OCI-LY7 (cell line): ENCODE results near the gene PAK6. TPM values are rescaled to one million over a fixed set of nuclear protein-coding genes. Genes with fewer than 3 reads are reported as not detected.

Experiments used
- BruUV-seq: library from RNA; stranded (reverse); fragments of 400-500 nt; replicated peaks from 2 replicates; lab custom pipeline; 2021; lab: Mats Ljungman, UMichigan
- CTCF ChIA-PET: fragments of 300-600 bp; sonication (Branson Sonifier 250); formaldehyde crosslinking; loops from one replicate; lab custom pipeline; 2022; ENCODE audit warnings: antibody characterized with exemption; ENCODE audit not compliant: unreplicated experiment; lab: Charles Lee
- POLR2A ChIA-PET: fragments of 300-600 bp; sonication (Branson Sonifier 250); formaldehyde crosslinking; loops from one replicate; lab custom pipeline; 2022; ENCODE audit warnings: antibody characterized with exemption; lab: Charles Lee
- DNase-seq: peaks from one replicate; pipeline ENCODE4 v3.0.0-alpha.2; 2015; ENCODE audit warnings: low spot score
- H2AFZ ChIP-seq: fragments of 200-600 bp; sonication (generic), shearing (Covaris generic); 2 replicates; pipeline ENCODE4 v1.6.1; 2014; ENCODE audit warnings: mild to moderate bottlenecking, antibody characterized with exemption, low read length, moderate library complexity
- H3K27ac ChIP-seq: fragments of 200-600 bp; sonication (generic); 2 replicates; pipeline ENCODE4 v1.5.1; 2014; ENCODE audit warnings: mixed run types, low read depth, mild to moderate bottlenecking, moderate library complexity, low read length, inconsistent platforms; ENCODE audit not compliant: poor library complexity, severe bottlenecking
- H3K36me3 ChIP-seq: fragments of 200-600 bp; sonication (generic); 2 replicates; pipeline ENCODE4 v1.6.1; 2014; ENCODE audit warnings: mild to moderate bottlenecking, antibody characterized with exemption, low read length, moderate library complexity, mixed read lengths; ENCODE audit not compliant: insufficient read depth
- H3K4me1 ChIP-seq: fragments of 200-600 bp; sonication (generic); 2 replicates; pipeline ENCODE4 v1.5.1; 2014; ENCODE audit warnings: mild to moderate bottlenecking, low read length; ENCODE audit not compliant: insufficient read depth, poor library complexity, severe bottlenecking
- H3K4me2 ChIP-seq: fragments of 200-600 bp; sonication (generic); 2 replicates; pipeline ENCODE4 v1.6.1; 2014; ENCODE audit warnings: mild to moderate bottlenecking, low read length
- H3K4me3 ChIP-seq: fragments of 200-600 bp; sonication (generic); 2 replicates; pipeline ENCODE4 v1.5.1; 2014; ENCODE audit warnings: mild to moderate bottlenecking, low read depth, low read length; ENCODE audit not compliant: poor library complexity, severe bottlenecking
- H3K79me2 ChIP-seq: fragments of 200-600 bp; sonication (generic); 2 replicates; pipeline ENCODE4 v1.6.1; 2016; ENCODE audit warnings: low read depth, mild to moderate bottlenecking, low read length, moderate library complexity, mixed read lengths; ENCODE audit not compliant: insufficient read depth
- H3K9me2 ChIP-seq: fragments of 200-600 bp; sonication (generic); 2 replicates; pipeline ENCODE4 v1.6.1; 2016; ENCODE audit warnings: mild to moderate bottlenecking, low read length, mixed read lengths; ENCODE audit not compliant: insufficient read depth
- H3K9me3 ChIP-seq: fragments of 200-600 bp; sonication (generic); 2 replicates; pipeline ENCODE4 v1.6.1; 2014; ENCODE audit warnings: mild to moderate bottlenecking, mixed run types, low read length, mixed read lengths
- H4K20me1 ChIP-seq: fragments of 200-600 bp; sonication (generic); 2 replicates; pipeline ENCODE4 v1.6.1; 2014; ENCODE audit warnings: mild to moderate bottlenecking, antibody characterized with exemption, low read length, moderate library complexity, mixed read lengths; ENCODE audit not compliant: insufficient read depth
- EZH2phosphoT487 ChIP-seq: fragments of 200-600 bp; sonication (generic); IDR thresholded peaks from 2 replicates; pipeline ENCODE4 v1.6.1; 2018; ENCODE audit warnings: low read depth, borderline replicate concordance, mild to moderate bottlenecking, mixed run types, antibody characterized with exemption, low read length, moderate library complexity, mixed read lengths
- intact Hi-C: fragments of 100-400 bp; cut with micrococcal nuclease; formaldehyde crosslinking; loops from one replicate; pipeline ENCODE4 v1.10.0; 2022; ENCODE audit not compliant: unreplicated experiment
- total RNA-seq, 2 experiments: library from RNA; depleted of rRNA in 1 of 2; stranded (reverse); fragments of >200 nt in 1 of 2; shearing (Covaris generic) in 1 of 2; gene quantifications; 2 replicates each; pipeline ENCODE4 v1.2.3, GENCODE V29; 2014 to 2022
- TF ChIP-seq, protein P1 (sequence below): fragments of 200-600 bp; sonication (generic); conservative IDR thresholded peaks from 2 replicates; pipeline ENCODE4 v1.5.1; 2014; ENCODE audit warnings: mild to moderate bottlenecking, antibody characterized with exemption, low read length, moderate library complexity, mixed read lengths

The PAK6 gene
- total RNA-seq, 2 experiments from 2014 or later, result 0.03 TPM; not detected in 1

GRCh38 chr15:40257656-40258450 is 19.0 kb downstream of the PAK6 start:
- Histone ChIP-seq H3K4me1 (no peaks in the 10 kb centered on the region), H3K4me2 (no peak overlapping the region), H3K79me2 (no peaks in the 10 kb centered on the region), H3K27ac (no peak overlapping the region), H3K36me3 (no peaks in the 10 kb centered on the region), H2AFZ (no peak overlapping the region), H3K9me2 (no peaks in the 10 kb centered on the region), H3K9me3 (no peaks in the 10 kb centered on the region), H3K4me3 (no peak overlapping the region), H4K20me1 (no peaks in the 10 kb centered on the region)
- ChIA-PET POLR2A (no interaction called here), CTCF (no interaction called here)
- intact Hi-C loops, result no loop called here
- TF ChIP-seq EZH2phosphoT487, result no peak
- TF ChIP-seq, protein P1, sequence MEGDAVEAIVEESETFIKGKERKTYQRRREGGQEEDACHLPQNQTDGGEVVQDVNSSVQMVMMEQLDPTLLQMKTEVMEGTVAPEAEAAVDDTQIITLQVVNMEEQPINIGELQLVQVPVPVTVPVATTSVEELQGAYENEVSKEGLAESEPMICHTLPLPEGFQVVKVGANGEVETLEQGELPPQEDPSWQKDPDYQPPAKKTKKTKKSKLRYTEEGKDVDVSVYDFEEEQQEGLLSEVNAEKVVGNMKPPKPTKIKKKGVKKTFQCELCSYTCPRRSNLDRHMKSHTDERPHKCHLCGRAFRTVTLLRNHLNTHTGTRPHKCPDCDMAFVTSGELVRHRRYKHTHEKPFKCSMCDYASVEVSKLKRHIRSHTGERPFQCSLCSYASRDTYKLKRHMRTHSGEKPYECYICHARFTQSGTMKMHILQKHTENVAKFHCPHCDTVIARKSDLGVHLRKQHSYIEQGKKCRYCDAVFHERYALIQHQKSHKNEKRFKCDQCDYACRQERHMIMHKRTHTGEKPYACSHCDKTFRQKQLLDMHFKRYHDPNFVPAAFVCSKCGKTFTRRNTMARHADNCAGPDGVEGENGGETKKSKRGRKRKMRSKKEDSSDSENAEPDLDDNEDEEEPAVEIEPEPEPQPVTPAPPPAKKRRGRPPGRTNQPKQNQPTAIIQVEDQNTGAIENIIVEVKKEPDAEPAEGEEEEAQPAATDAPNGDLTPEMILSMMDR, result no peak
- no peak for DNase-seq
- BruUV-seq, result no TSS peak

- intact Hi-C loops, result no loop called here
- H3K36me3 ChIP-seq, result no peaks in the 10 kb centered on the region
- no peaks in the 10 kb centered on the region for H3K9me3 ChIP-seq
- ChIA-PET POLR2A (no interaction called here), CTCF (no interaction called here)
- no peak for DNase-seq
- H3K4me3 ChIP-seq, result no peak overlapping the region
- H4K20me1 ChIP-seq, result no peaks in the 10 kb centered on the region
- no peaks in the 10 kb centered on the region for H3K4me1 ChIP-seq
- H2AFZ ChIP-seq, result no peak overlapping the region
- no peaks in the 10 kb centered on the region for H3K9me2 ChIP-seq
- no peaks in the 10 kb centered on the region for H3K79me2 ChIP-seq
- no peak for TF ChIP-seq EZH2phosphoT487
- TF ChIP-seq, protein P1, result no peak
- H3K4me2 ChIP-seq, result no peak overlapping the region
- no TSS peak for BruUV-seq
- H3K27ac ChIP-seq, result no peak overlapping the region
These were observed 19.7 kb downstream of the PAK6 start for GRCh38 chr15:40258544-40258943.

DNA sequence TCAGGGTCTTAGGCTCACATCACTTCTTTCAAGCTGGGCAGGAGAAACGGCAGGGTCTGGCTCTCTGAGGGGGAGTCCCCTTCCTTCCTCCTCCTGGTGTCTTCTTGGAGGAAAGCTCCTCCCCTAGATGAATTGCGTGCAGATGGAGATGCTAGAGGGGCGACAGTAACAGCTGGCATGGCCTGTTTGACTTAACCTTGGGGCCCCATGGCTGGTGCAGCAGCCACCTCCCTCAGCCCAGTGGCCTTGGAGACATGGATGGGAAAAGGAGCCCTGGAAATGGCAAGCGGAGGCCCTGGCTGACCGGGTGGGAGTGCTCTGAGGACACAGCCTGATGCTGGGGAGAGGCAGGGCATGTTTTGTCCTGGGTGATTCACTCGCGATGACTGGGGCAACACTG is 20.2 kb downstream of the PAK6 start:
- H3K36me3 ChIP-seq, result no peaks in the 10 kb centered on the region
- no peak overlapping the region for H3K4me3 ChIP-seq
- H3K4me2 ChIP-seq, result no peak overlapping the region
- no peak for TF ChIP-seq EZH2phosphoT487
- TF ChIP-seq, protein P1, result no peak
- intact Hi-C loops, result no loop called here
- DNase-seq, result no peak
- H3K4me1 ChIP-seq, result no peaks in the 10 kb centered on the region
- no peak overlapping the region for H2AFZ ChIP-seq
- BruUV-seq, result no TSS peak
- ChIA-PET CTCF (no interaction called here), POLR2A (no interaction called here)
- H3K9me3 ChIP-seq, result no peaks in the 10 kb centered on the region
- no peak overlapping the region for H3K27ac ChIP-seq
- no peaks in the 10 kb centered on the region for H3K9me2 ChIP-seq
- H4K20me1 ChIP-seq, result no peaks in the 10 kb centered on the region
- no peaks in the 10 kb centered on the region for H3K79me2 ChIP-seq
